A673 (cell line): Measurements from ENCODE around the gene DIP2B.

ENCODE experiments used
- CTCF ChIP-seq: fragments of 300-800, 200-600 bp; sonication (generic); conservative IDR thresholded peaks from 2 replicates; pipeline ENCODE4 v1.5.1; 2017; ENCODE audit warnings: low read depth, mild to moderate bottlenecking, antibody characterized with exemption, low read length, moderate library complexity, mixed read lengths
- EZH2 ChIP-seq: fragments of 200-600 bp; sonication (generic); IDR thresholded peaks from 2 replicates; pipeline ENCODE4 v1.6.1; 2017; ENCODE audit warnings: borderline replicate concordance, low read depth, mild to moderate bottlenecking, mixed read lengths, antibody characterized with exemption, low read length; ENCODE audit not compliant: poor library complexity, severe bottlenecking

DNA sequence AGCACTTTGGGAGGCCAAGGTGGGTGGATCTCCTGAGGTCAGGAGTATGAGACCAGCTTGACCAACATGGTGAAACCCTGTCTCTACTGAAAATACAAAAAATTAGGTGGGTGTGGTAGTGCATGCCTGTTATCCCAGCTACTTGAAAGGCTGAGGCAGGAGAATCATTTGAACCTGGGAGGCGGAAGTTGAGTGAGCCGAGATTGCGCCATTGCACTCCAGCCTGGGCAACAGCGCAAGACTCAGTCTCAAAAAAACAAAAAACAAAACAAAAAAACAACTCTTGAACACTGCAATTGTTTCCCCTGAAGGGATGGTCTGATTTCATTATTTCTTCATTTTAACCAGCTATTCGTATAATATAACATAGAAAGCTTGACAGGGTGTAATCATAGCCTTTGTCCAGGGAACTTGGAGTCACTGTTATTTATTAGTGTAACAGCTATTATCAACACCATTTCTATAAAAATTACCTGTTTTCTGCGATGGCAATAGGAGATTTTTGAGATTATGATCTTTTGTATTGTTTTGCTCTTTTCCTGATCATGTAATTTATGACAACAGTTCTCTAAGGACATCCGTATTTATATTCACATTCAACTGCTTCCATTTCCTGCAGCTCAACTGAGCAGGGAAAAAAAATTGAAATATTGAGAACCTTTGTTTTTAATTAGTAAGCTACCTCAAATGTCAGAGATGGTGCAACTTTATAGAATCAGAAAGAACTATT, 94.7 kb downstream of the DIP2B start:
- TF ChIP-seq CTCF (no peak), EZH2 (no peak)
